GM12865 (cell line): ENCODE measurements around the gene GALNTL6.

ENCODE experiments used
- DNase-seq: peaks from one replicate; pipeline ENCODE4 v3.0.0; 2010; ENCODE audit warnings: low read depth
- H3K4me3 ChIP-seq: 2 replicates; pipeline ENCODE4 v1.5.1; 2011; ENCODE audit warnings: mild to moderate bottlenecking, low read depth, low read length, control low read depth
- CTCF ChIP-seq: IDR thresholded peaks from 2 replicates; pipeline ENCODE4 v1.5.1; 2011; ENCODE audit warnings: low read length, control low read depth, low read depth, inconsistent platforms; ENCODE audit not compliant: insufficient read depth; ENCODE audit errors: missing control alignments

The GALNTL6 gene

GRCh38 chr4:172692701-172693100 lies 879.5 kb downstream of the GALNTL6 start:
- H3K4me3 ChIP-seq = no peak overlapping the region
- DNase-seq = no peak
- no peak for TF ChIP-seq CTCF

- no peak overlapping the region for H3K4me3 ChIP-seq
- DNase-seq = no peak
- TF ChIP-seq CTCF = no peak
Observed at GRCh38 chr4:172698256-172698655, 885.1 kb downstream of the GALNTL6 start.

- no peak overlapping the region for H3K4me3 ChIP-seq
- TF ChIP-seq CTCF = no peak
- no peak for DNase-seq
Observed at GRCh38 chr4:172705565-172705964, 892.4 kb downstream of the GALNTL6 start.

GRCh38 chr4:172706000-172706399 lies 892.8 kb downstream of the GALNTL6 start:
- no peak for DNase-seq
- no peak for TF ChIP-seq CTCF
- no peak overlapping the region for H3K4me3 ChIP-seq

- no peak overlapping the region for H3K4me3 ChIP-seq
- DNase-seq = no peak
- TF ChIP-seq CTCF = no peak
Observed at GRCh38 chr4:172707622-172708021, 894.4 kb downstream of the GALNTL6 start.

GRCh38 chr4:172708184-172708583 lies 895.0 kb downstream of the GALNTL6 start:
- DNase-seq = no peak
- TF ChIP-seq CTCF = no peak
- no peak overlapping the region for H3K4me3 ChIP-seq

DNA sequence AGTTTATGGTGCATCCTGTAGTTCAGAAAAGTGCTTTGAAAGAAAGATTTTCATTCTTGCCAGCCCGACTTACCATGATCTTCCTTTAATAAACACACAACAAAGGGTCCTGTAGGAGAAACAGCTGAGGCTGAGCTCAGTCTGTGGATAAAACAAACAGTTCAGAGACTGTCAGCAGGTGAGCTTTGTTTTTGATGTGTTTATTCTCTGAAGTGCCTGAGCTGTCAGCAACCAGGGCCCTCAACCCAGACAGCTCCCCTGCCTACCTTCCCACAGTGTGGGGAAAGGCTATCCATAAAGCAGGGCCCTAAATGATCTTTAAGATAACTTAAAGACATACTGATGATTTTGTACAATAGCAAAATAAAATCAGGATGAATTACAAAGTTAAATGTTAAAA lies 896.2 kb downstream of the GALNTL6 start:
- DNase-seq = no peak
- no peak overlapping the region for H3K4me3 ChIP-seq
- TF ChIP-seq CTCF = no peak
